Midbrain (tissue), 1 donor: ENCODE results near the gene BRAT1.

Experiments used
- DNase-seq: peaks from one replicate; lab custom pipeline; 2025; lab: John Stamatoyannopoulos, UW

BRAT1 gene

GRCh38 chr7:2510130-2510776 lies 45.1 kb downstream of the BRAT1 start:
- DNase-seq: no peak

GRCh38 chr7:2509298-2509906 lies 45.9 kb downstream of the BRAT1 start:
- no peak for DNase-seq

- DNase-seq: no peak
Observed at GRCh38 chr7:2508327-2509215, 46.8 kb downstream of the BRAT1 start.

- DNase-seq: no peak
Observed at GRCh38 chr7:2507917-2508306, 47.4 kb downstream of the BRAT1 start.

- DNase-seq: no peak
Observed at GRCh38 chr7:2507208-2507916, 48.0 kb downstream of the BRAT1 start.

GRCh38 chr7:2505401-2505800 lies 49.9 kb downstream of the BRAT1 start:
- DNase-seq: no peak

- no peak for DNase-seq
Observed at GRCh38 chr7:2504889-2505375, 50.4 kb downstream of the BRAT1 start.

- DNase-seq: no peak
Observed at GRCh38 chr7:2504128-2504888, 51.0 kb downstream of the BRAT1 start.

- DNase-seq: no peak
Observed at GRCh38 chr7:2503056-2503941, 52.0 kb downstream of the BRAT1 start.

GRCh38 chr7:2502647-2502966 lies 52.7 kb downstream of the BRAT1 start:
- DNase-seq: no peak

GRCh38 chr7:2501947-2502646 lies 53.2 kb downstream of the BRAT1 start:
- no peak for DNase-seq

- no peak for DNase-seq
Observed at GRCh38 chr7:2500701-2501100, 54.6 kb downstream of the BRAT1 start.

- DNase-seq: peak; percentile 50
Observed at GRCh38 chr7:2499719-2500430, 55.4 kb downstream of the BRAT1 start.

- DNase-seq: no peak
Observed at GRCh38 chr7:2499181-2499580, 56.1 kb downstream of the BRAT1 start.

- DNase-seq: no peak
Observed at GRCh38 chr7:2498708-2499107, 56.6 kb downstream of the BRAT1 start.

- no peak for DNase-seq
Observed at GRCh38 chr7:2497500-2498336, 57.6 kb downstream of the BRAT1 start.

- no peak for DNase-seq
Observed at GRCh38 chr7:2497065-2497464, 58.3 kb downstream of the BRAT1 start.

GRCh38 chr7:2496375-2496774 lies 58.9 kb downstream of the BRAT1 start:
- no peak for DNase-seq
